Measurements from ENCODE around the gene APBB3.

DNA sequence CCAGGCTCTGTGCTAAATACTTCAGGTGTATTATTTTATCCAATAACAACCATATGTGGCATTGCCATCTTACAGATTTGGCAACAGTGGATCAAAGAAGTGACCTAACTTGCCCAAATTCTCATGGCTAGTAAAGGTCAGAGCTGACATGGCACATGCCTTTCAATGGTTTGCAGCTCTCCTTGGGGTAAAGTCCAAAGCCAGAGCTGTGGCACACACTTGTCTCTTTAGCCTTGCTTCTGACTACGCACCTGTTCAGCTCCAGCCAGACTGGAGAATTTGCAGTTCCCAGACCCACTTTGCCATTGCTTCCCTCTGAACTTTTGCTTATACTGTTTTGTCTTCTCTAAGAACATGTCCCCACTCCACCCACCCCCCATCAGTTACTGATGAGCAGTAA, 6.1 kb upstream of the APBB3 start:
- TF ChIP-seq, protein P1, sequence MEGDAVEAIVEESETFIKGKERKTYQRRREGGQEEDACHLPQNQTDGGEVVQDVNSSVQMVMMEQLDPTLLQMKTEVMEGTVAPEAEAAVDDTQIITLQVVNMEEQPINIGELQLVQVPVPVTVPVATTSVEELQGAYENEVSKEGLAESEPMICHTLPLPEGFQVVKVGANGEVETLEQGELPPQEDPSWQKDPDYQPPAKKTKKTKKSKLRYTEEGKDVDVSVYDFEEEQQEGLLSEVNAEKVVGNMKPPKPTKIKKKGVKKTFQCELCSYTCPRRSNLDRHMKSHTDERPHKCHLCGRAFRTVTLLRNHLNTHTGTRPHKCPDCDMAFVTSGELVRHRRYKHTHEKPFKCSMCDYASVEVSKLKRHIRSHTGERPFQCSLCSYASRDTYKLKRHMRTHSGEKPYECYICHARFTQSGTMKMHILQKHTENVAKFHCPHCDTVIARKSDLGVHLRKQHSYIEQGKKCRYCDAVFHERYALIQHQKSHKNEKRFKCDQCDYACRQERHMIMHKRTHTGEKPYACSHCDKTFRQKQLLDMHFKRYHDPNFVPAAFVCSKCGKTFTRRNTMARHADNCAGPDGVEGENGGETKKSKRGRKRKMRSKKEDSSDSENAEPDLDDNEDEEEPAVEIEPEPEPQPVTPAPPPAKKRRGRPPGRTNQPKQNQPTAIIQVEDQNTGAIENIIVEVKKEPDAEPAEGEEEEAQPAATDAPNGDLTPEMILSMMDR (IDR thresholded peaks at IDR 0.05; ENCODE audit: insufficient read depth, low read length) = no peak
- no peak for TF ChIP-seq GABPA (IDR thresholded peaks at IDR 0.05; ENCODE audit: low read depth)
- TF ChIP-seq POLR2AphosphoS5 (IDR thresholded peaks at IDR 0.05; ENCODE audit: low read depth) = no peak
- TF ChIP-seq, protein P2, sequence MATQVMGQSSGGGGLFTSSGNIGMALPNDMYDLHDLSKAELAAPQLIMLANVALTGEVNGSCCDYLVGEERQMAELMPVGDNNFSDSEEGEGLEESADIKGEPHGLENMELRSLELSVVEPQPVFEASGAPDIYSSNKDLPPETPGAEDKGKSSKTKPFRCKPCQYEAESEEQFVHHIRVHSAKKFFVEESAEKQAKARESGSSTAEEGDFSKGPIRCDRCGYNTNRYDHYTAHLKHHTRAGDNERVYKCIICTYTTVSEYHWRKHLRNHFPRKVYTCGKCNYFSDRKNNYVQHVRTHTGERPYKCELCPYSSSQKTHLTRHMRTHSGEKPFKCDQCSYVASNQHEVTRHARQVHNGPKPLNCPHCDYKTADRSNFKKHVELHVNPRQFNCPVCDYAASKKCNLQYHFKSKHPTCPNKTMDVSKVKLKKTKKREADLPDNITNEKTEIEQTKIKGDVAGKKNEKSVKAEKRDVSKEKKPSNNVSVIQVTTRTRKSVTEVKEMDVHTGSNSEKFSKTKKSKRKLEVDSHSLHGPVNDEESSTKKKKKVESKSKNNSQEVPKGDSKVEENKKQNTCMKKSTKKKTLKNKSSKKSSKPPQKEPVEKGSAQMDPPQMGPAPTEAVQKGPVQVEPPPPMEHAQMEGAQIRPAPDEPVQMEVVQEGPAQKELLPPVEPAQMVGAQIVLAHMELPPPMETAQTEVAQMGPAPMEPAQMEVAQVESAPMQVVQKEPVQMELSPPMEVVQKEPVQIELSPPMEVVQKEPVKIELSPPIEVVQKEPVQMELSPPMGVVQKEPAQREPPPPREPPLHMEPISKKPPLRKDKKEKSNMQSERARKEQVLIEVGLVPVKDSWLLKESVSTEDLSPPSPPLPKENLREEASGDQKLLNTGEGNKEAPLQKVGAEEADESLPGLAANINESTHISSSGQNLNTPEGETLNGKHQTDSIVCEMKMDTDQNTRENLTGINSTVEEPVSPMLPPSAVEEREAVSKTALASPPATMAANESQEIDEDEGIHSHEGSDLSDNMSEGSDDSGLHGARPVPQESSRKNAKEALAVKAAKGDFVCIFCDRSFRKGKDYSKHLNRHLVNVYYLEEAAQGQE (IDR thresholded peaks at IDR 0.05; ENCODE audit: insufficient replicate concordance, low read depth) = no peak
